Endothelial cell (in vitro differentiated cells): ENCODE results near the gene CLCN5. TPM values are rescaled to one million over a fixed set of nuclear protein-coding genes. Genes with fewer than 3 reads are reported as not detected.
A peak's percentile ranks its signal among the peaks of the same experiment; 100 is the strongest.

Experiments
- DNase-seq: peaks from one replicate; pipeline ENCODE4 v3.0.0; 2021; ENCODE audit warnings: low spot score
- H3K27ac Mint-ChIP-seq: one replicate; pipeline ENCODE4 v1.8.0; 2021; ENCODE audit warnings: mixed read lengths, inconsistent platforms; ENCODE audit not compliant: unreplicated experiment
- H3K27me3 Mint-ChIP-seq: one replicate; pipeline ENCODE4 v1.8.0; 2021; ENCODE audit warnings: mild to moderate bottlenecking, moderate library complexity, mixed read lengths, inconsistent platforms; ENCODE audit not compliant: unreplicated experiment
- H3K36me3 Mint-ChIP-seq: one replicate; pipeline ENCODE4 v1.8.0; 2021; ENCODE audit warnings: mild to moderate bottlenecking, low read depth, mixed read lengths, inconsistent platforms; ENCODE audit not compliant: unreplicated experiment
- H3K4me1 Mint-ChIP-seq: one replicate; pipeline ENCODE4 v1.8.0; 2021; ENCODE audit warnings: mild to moderate bottlenecking, mixed read lengths, inconsistent platforms; ENCODE audit not compliant: unreplicated experiment
- H3K4me3 Mint-ChIP-seq: one replicate; pipeline ENCODE4 v1.8.0; 2021; ENCODE audit warnings: mild to moderate bottlenecking, mixed read lengths, inconsistent platforms; ENCODE audit not compliant: unreplicated experiment
- H3K9me3 Mint-ChIP-seq: one replicate; pipeline ENCODE4 v1.8.0; 2021; ENCODE audit warnings: mixed read lengths, inconsistent platforms; ENCODE audit not compliant: unreplicated experiment
- total RNA-seq: library from RNA; stranded (reverse); fragmentation: NEBNext Ultra II Directional; extraction: Animal tissue kit (Norgen Biotek cat#: 25700); gene quantifications from one replicate; pipeline ENCODE4 v1.2.1, GENCODE V29; 2021; ENCODE audit not compliant: unreplicated experiment
- TF ChIP-seq, protein P1 (sequence below): fragments of 200-600 bp; sonication (generic); IDR thresholded peaks from one replicate; pipeline ENCODE4 v1.5.0; 2021; ENCODE audit warnings: antibody characterized with exemption; ENCODE audit not compliant: unreplicated experiment

CLCN5 gene
- total RNA-seq, 1 donor from 2014 or later = 5.7 TPM

DNA sequence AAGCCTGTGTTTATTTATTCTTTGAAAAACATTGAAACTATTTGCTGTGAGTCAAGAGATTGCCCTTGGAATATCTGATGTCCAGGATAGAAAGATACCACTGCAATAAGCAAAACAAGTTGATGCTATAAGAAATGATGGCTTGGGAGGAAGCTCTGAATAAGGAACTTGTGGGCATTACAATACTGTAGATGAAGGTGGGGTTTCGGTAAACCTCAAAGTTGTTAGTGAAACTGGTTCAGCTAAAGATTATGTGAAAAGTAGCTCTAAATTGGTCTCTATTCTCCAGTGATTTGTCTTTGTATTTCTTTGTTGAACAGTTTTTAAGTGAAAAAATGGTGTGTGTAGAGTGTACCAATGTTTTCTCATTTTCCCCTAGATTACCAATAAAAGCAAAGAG lies 149.7 kb downstream of the CLCN5 start:
- Mint-ChIP-seq H3K27me3 (peaks cover 3% of the 10 kb centered on the region), H3K4me3 (no peak overlapping the region), H3K36me3 (no peaks in the 10 kb centered on the region), H3K9me3 (no peaks in the 10 kb centered on the region), H3K4me1 (peaks cover 2% of the 10 kb centered on the region), H3K27ac (no peak overlapping the region)
- DNase-seq = no peak
- TF ChIP-seq, protein P1, sequence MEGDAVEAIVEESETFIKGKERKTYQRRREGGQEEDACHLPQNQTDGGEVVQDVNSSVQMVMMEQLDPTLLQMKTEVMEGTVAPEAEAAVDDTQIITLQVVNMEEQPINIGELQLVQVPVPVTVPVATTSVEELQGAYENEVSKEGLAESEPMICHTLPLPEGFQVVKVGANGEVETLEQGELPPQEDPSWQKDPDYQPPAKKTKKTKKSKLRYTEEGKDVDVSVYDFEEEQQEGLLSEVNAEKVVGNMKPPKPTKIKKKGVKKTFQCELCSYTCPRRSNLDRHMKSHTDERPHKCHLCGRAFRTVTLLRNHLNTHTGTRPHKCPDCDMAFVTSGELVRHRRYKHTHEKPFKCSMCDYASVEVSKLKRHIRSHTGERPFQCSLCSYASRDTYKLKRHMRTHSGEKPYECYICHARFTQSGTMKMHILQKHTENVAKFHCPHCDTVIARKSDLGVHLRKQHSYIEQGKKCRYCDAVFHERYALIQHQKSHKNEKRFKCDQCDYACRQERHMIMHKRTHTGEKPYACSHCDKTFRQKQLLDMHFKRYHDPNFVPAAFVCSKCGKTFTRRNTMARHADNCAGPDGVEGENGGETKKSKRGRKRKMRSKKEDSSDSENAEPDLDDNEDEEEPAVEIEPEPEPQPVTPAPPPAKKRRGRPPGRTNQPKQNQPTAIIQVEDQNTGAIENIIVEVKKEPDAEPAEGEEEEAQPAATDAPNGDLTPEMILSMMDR = no peak

DNA sequence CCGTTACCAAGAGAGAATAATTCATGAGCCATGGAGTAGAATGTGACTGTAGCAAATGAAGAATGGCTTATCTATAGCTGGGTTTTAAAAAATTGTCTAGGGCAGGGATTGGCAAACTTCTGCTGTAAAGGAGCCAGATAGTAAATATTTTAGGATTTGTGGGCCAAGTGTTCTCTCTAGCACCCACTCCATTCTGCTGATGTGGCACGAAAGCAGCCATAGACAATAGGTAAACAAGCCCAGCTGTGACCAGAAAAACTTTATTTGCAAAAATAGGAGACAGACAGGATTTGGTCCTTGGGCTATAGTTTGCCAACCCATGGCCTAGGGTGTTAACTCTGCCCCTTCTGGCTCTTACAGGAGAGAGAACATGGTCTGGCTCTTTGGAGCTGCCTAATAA lies 151.2 kb downstream of the CLCN5 start:
- TF ChIP-seq, protein P1 = no peak
- no peaks in the 10 kb centered on the region for H3K9me3 Mint-ChIP-seq
- no peak overlapping the region for H3K4me3 Mint-ChIP-seq
- no peak for DNase-seq
- no peaks in the 10 kb centered on the region for H3K4me1 Mint-ChIP-seq
- H3K27me3 Mint-ChIP-seq = peaks cover 3% of the 10 kb centered on the region
- H3K36me3 Mint-ChIP-seq = no peaks in the 10 kb centered on the region
- no peak overlapping the region for H3K27ac Mint-ChIP-seq

DNA sequence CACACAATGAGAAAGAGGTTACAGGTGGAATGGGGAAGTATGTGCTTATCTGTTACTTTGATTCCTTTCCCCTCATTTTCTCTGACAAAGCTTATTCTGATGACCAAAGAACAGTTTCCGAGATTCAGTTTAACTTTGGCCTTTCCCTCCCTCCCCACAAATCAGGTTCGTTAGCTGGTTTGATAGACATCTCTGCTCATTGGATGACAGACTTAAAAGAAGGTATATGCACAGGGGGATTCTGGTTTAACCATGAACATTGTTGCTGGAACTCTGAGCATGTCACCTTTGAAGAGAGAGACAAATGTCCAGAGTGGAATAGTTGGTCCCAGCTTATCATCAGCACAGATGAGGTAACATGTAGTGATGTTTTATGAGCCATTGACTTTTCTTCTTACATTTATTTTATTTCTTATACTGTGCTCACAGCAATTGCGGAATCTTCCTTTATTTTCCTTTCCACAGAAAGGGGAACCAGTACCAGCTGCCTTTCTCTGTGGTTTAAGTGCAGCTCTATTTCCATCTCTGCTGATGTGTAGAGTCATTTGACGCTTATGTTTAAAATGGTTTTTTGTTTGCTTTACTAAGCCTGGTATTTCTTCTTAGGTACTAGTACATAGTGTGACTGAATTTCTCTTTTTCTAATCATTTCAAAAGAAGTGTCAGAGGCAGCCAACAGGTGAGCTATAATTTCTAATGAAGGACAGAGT lies 153.4 kb downstream of the CLCN5 start:
- peaks cover 2% of the 10 kb centered on the region for H3K27me3 Mint-ChIP-seq
- no peaks in the 10 kb centered on the region for H3K36me3 Mint-ChIP-seq
- no peak overlapping the region for H3K27ac Mint-ChIP-seq
- no peaks in the 10 kb centered on the region for H3K9me3 Mint-ChIP-seq
- H3K4me3 Mint-ChIP-seq = no peak overlapping the region
- TF ChIP-seq, protein P1 = no peak
- no peaks in the 10 kb centered on the region for H3K4me1 Mint-ChIP-seq
- no peak for DNase-seq

DNA sequence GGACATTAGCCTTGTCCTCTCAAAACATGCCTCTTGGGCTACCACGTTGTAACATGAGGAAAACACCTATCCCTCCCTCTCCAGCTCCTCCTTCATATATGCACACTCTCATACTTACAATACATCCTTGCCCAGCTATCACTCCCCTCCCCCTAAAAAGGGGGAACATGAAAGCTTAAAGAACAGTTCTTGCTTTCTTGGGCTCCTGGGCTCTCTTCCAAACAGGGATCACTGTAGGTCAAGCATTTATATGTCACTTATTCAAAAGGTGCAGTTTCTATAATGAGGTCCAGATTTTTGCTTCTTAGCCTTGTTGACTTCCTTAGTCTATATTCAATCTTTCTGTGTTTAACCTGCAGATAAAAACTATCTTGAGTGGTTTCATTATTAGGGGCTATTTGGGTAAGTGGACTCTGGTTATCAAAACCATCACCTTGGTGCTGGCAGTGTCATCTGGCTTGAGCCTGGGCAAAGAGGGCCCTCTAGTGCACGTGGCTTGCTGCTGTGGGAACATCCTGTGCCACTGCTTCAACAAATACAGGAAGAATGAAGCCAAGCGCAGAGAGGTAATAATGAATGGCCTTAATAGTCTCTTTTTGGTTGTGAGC lies 159.0 kb downstream of the CLCN5 start:
- peaks cover 1% of the 10 kb centered on the region for H3K27me3 Mint-ChIP-seq
- no peak overlapping the region for H3K4me3 Mint-ChIP-seq
- peak; percentile 23 for DNase-seq
- H3K4me1 Mint-ChIP-seq = no peaks in the 10 kb centered on the region
- no peaks in the 10 kb centered on the region for H3K9me3 Mint-ChIP-seq
- H3K36me3 Mint-ChIP-seq = no peaks in the 10 kb centered on the region
- no peak overlapping the region for H3K27ac Mint-ChIP-seq
- TF ChIP-seq, protein P1 = no peak

DNA sequence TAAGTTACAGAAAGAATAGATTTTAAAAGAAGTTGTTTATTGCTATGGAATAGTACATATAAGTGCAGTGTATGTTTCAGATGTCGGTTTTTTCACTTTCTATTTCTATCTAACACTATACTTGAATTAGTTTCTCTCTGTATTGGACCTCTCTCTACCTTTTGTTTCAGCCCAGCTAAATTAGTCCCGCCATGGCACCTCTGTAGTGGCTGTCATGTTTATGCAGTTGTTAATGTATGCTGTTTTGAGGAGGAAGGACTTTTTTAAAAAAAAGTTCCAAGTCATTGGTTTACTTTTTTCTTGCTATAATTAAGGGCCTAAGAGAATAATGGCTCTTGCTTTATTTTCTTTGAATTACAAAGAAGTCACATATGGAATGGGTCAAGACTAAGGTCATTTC lies 160.3 kb downstream of the CLCN5 start:
- DNase-seq = no peak
- Mint-ChIP-seq H3K4me3 (no peak overlapping the region), H3K36me3 (no peaks in the 10 kb centered on the region), H3K9me3 (no peaks in the 10 kb centered on the region), H3K27ac (no peak overlapping the region), H3K27me3 (peaks cover 1% of the 10 kb centered on the region), H3K4me1 (no peaks in the 10 kb centered on the region)
- TF ChIP-seq, protein P1 = no peak
